H9 (cell line): ENCODE data around the gene SLC48A1. TPM values are rescaled to one million over a fixed set of nuclear protein-coding genes. Genes with fewer than 3 reads are reported as not detected.

Experiments used
- DNase-seq: peaks from one replicate; pipeline ENCODE4 v3.0.0-alpha.2; 2017
- H2AFZ ChIP-seq: one replicate; pipeline ENCODE4 v1.6.1; 2013; ENCODE audit warnings: mild to moderate bottlenecking, low read length, control low read depth, moderate library complexity
- H2AK5ac ChIP-seq: 2 replicates; pipeline ENCODE4 v1.6.1; 2013; ENCODE audit warnings: low read length, control low read depth, mixed read lengths; ENCODE audit not compliant: insufficient read length
- H2BK120ac ChIP-seq: one replicate; pipeline ENCODE4 v1.6.1; 2013; ENCODE audit warnings: low read depth, mild to moderate bottlenecking, low read length, control low read depth, inconsistent platforms; ENCODE audit not compliant: poor library complexity, severe bottlenecking
- H2BK12ac ChIP-seq: 2 replicates; pipeline ENCODE4 v1.6.1; 2013; ENCODE audit warnings: low read length, control low read depth, mixed read lengths, low read depth; ENCODE audit not compliant: insufficient read length
- H2BK15ac ChIP-seq: 2 replicates; pipeline ENCODE4 v1.6.1; 2013; ENCODE audit warnings: low read depth, low read length, control low read depth
- H2BK20ac ChIP-seq: one replicate; pipeline ENCODE4 v1.6.1; 2013; ENCODE audit warnings: low read depth, mild to moderate bottlenecking, low read length, control low read depth, inconsistent platforms; ENCODE audit not compliant: poor library complexity, severe bottlenecking
- H2BK5ac ChIP-seq: 2 replicates; pipeline ENCODE4 v1.6.1; 2013; ENCODE audit warnings: low read length, control low read depth, mixed read lengths; ENCODE audit not compliant: insufficient read length
- H3K14ac ChIP-seq: 2 replicates; pipeline ENCODE4 v1.6.1; 2013; ENCODE audit warnings: low read length, control low read depth; ENCODE audit not compliant: insufficient read depth
- H3K18ac ChIP-seq: 2 replicates; pipeline ENCODE4 v1.6.1; 2013; ENCODE audit warnings: low read depth, mild to moderate bottlenecking, mixed read lengths, low read length, control low read depth; ENCODE audit not compliant: insufficient read length
- H3K23ac ChIP-seq: 2 replicates; pipeline ENCODE4 v1.6.1; 2013; ENCODE audit warnings: low read length, control low read depth, mixed read lengths, low read depth; ENCODE audit not compliant: insufficient read length
- H3K23me2 ChIP-seq: 2 replicates; pipeline ENCODE4 v1.6.1; 2013; ENCODE audit warnings: low read depth, mild to moderate bottlenecking, mixed read lengths, low read length, control low read depth; ENCODE audit not compliant: insufficient read length, poor library complexity, severe bottlenecking
- H3K27ac ChIP-seq: 2 replicates; pipeline ENCODE4 v1.5.1; 2013; ENCODE audit warnings: low read length, control low read depth, mixed read lengths, low read depth; ENCODE audit not compliant: insufficient read length
- H3K27me3 ChIP-seq: 2 replicates; pipeline ENCODE4 v1.6.1; 2013; ENCODE audit warnings: low read length, control low read depth, inconsistent platforms; ENCODE audit not compliant: insufficient read depth
- H3K4ac ChIP-seq: 2 replicates; pipeline ENCODE4 v1.6.1; 2013; ENCODE audit warnings: low read depth, mild to moderate bottlenecking, control low read depth, inconsistent platforms, low read length, moderate library complexity
- H3K4me1 ChIP-seq: 2 replicates; pipeline ENCODE4 v1.6.1; 2013; ENCODE audit warnings: low read length, control low read depth, inconsistent platforms; ENCODE audit not compliant: insufficient read depth
- H3K4me2 ChIP-seq: 2 replicates; pipeline ENCODE4 v1.6.1; 2013; ENCODE audit warnings: low read length, control low read depth, mixed read lengths; ENCODE audit not compliant: insufficient read length, insufficient read depth
- H3K56ac ChIP-seq: 2 replicates; pipeline ENCODE4 v1.6.1; 2013; ENCODE audit warnings: low read depth, mild to moderate bottlenecking, mixed read lengths, low read length, control low read depth; ENCODE audit not compliant: insufficient read length
- H3K79me1 ChIP-seq: 2 replicates; pipeline ENCODE4 v1.6.1; 2013; ENCODE audit warnings: low read depth, mild to moderate bottlenecking, moderate library complexity, low read length, control low read depth, inconsistent platforms; ENCODE audit not compliant: insufficient read depth, poor library complexity, severe bottlenecking
- H3K79me2 ChIP-seq: 2 replicates; pipeline ENCODE4 v1.6.1; 2013; ENCODE audit warnings: low read length, control low read depth, inconsistent platforms; ENCODE audit not compliant: insufficient read depth
- H3K9ac ChIP-seq: 2 replicates; pipeline ENCODE4 v1.6.1; 2013; ENCODE audit warnings: low read length, control low read depth, mixed read lengths; ENCODE audit not compliant: insufficient read length; ENCODE audit errors: extremely low read depth
- H3K9me3 ChIP-seq: one replicate; pipeline ENCODE4 v1.6.1; 2013; ENCODE audit warnings: low read depth, low read length, inconsistent platforms; ENCODE audit not compliant: control insufficient read depth
- H3T11ph ChIP-seq: one replicate; pipeline ENCODE4 v1.6.1; 2013; ENCODE audit warnings: mild to moderate bottlenecking, low read length, control low read depth, inconsistent platforms
- H4K20me1 ChIP-seq: one replicate; pipeline ENCODE4 v1.6.1; 2013; ENCODE audit not compliant: control insufficient read depth, insufficient read length, insufficient read depth
- H4K5ac ChIP-seq: 2 replicates; pipeline ENCODE4 v1.6.1; 2013; ENCODE audit warnings: low read depth, mild to moderate bottlenecking, mixed read lengths, low read length, control low read depth; ENCODE audit not compliant: insufficient read length
- H4K8ac ChIP-seq: replicated peaks from 2 replicates; pipeline ENCODE4 v1.6.1; 2013; ENCODE audit warnings: low read length, control low read depth, mixed read lengths, low read depth; ENCODE audit not compliant: insufficient read length
- H4K91ac ChIP-seq: 2 replicates; pipeline ENCODE4 v1.6.1; 2013; ENCODE audit warnings: low read depth, mild to moderate bottlenecking, moderate library complexity, mixed read lengths, low read length, control low read depth; ENCODE audit not compliant: insufficient read length
- H3K27ac Mint-ChIP-seq, 3 experiments: 2 replicates in 2 of 3; 3 replicates in 1 of 3; pipeline ENCODE4 v1.8.0; 2020 to 2021; ENCODE audit warnings: mixed read lengths in 3 of 3, mild to moderate bottlenecking in 1 of 3, moderate library complexity in 1 of 3
- H3K27me3 Mint-ChIP-seq: 2 replicates; pipeline ENCODE4 v1.8.0; 2021; ENCODE audit warnings: low read depth, mild to moderate bottlenecking, moderate library complexity, mixed read lengths
- H3K36me3 Mint-ChIP-seq, 3 experiments: 2 replicates in 2 of 3; 3 replicates in 1 of 3; pipeline ENCODE4 v1.8.0; 2020 to 2021; ENCODE audit warnings: low read depth in 3 of 3, mixed read lengths in 3 of 3; ENCODE audit not compliant: insufficient read depth in 1 of 3
- H3K4me1 Mint-ChIP-seq, 2 experiments: 2 replicates each; pipeline ENCODE4 v1.8.0; 2020; ENCODE audit warnings: mixed read lengths in 2 of 2
- H3K4me3 Mint-ChIP-seq, 2 experiments: 2 replicates in 1 of 2; 3 replicates in 1 of 2; pipeline ENCODE4 v1.8.0; 2020 to 2021; ENCODE audit warnings: mild to moderate bottlenecking in 2 of 2, mixed read lengths in 2 of 2, moderate library complexity in 1 of 2
- H3K9me3 Mint-ChIP-seq, 2 experiments: 2 replicates in 1 of 2; 3 replicates in 1 of 2; pipeline ENCODE4 v1.8.0; 2020; ENCODE audit warnings: mild to moderate bottlenecking in 2 of 2, mixed read lengths in 2 of 2, moderate library complexity in 1 of 2
- CTCF ChIP-seq: fragments of 200-600 bp; sonication (generic); conservative IDR thresholded peaks from 3 replicates; pipeline ENCODE4 v1.8.0; 2021; ENCODE audit warnings: antibody characterized with exemption, mild to moderate bottlenecking
- WGBS: extraction: QIAGEN DNeasy Blood & Tissue Kit; methylation state at CpG from one replicate; pipeline ENCODE4 v1.1.7; 2013; ENCODE audit warnings: missing lambda C conversion rate, low lambda C conversion rate, mixed read lengths; ENCODE audit not compliant: insufficient read length; ENCODE audit errors: extremely low coverage; 5-methylcytosine and 5-hydroxymethylcytosine counted together
- total RNA-seq: library from RNA; stranded (reverse); gene quantifications from 2 replicates; pipeline ENCODE4 v1.2.1, GENCODE V29; 2021

The SLC48A1 gene
- total RNA-seq, 1 experiment from 2014 or later = 10.6 TPM

GRCh38 chr12:47758584-47758833, 14.5 kb upstream of the SLC48A1 start:
- H3K4me2 ChIP-seq = peak overlapping the region; percentile 51
- no peaks in the 10 kb centered on the region for H3K27me3 ChIP-seq
- H2BK120ac ChIP-seq = no peak overlapping the region
- no peak overlapping the region for H2AFZ ChIP-seq
- peaks cover 3% of the 10 kb centered on the region for H3K23me2 ChIP-seq
- no peaks in the 10 kb centered on the region for H3K9me3 Mint-ChIP-seq
- H2BK12ac ChIP-seq = no peak overlapping the region
- H3K27me3 Mint-ChIP-seq = no peaks in the 10 kb centered on the region; the same call in none of the 2 replicates
- no peak overlapping the region for H3K56ac ChIP-seq
- no peak overlapping the region for H3K23ac ChIP-seq
- WGBS = no CpG with 5 or more reads among the region's 10 CpGs
- no peak overlapping the region for H3T11ph ChIP-seq
- H2AK5ac ChIP-seq = no peak overlapping the region
- TF ChIP-seq CTCF = no peak
- no peak overlapping the region for H3K27ac ChIP-seq
- no peak overlapping the region for H3K4ac ChIP-seq
- H3K9me3 ChIP-seq = no peaks in the 10 kb centered on the region
- H3K79me2 ChIP-seq = no peaks in the 10 kb centered on the region
- H2BK15ac ChIP-seq = no peak overlapping the region
- H3K4me3 Mint-ChIP-seq = peak overlapping the region; percentile 64 to 78
- H3K14ac ChIP-seq = no peak overlapping the region
- H2BK5ac ChIP-seq = no peak overlapping the region
- H3K4me1 Mint-ChIP-seq = peaks cover 18 to 27% of the 10 kb centered on the region in 2 experiments
- H3K79me1 ChIP-seq = no peaks in the 10 kb centered on the region
- H4K20me1 ChIP-seq = no peaks in the 10 kb centered on the region
- no peak overlapping the region for H3K27ac Mint-ChIP-seq
- peaks cover 18% of the 10 kb centered on the region; the same call in 1 of the 2 replicates for H3K4me1 ChIP-seq
- H4K5ac ChIP-seq = no peak overlapping the region
- no peak overlapping the region for H4K91ac ChIP-seq
- peaks cover 0 to 4% (median 0%) of the 10 kb centered on the region in 3 experiments; a peak in 3 of 7 replicates for H3K36me3 Mint-ChIP-seq
- no peak overlapping the region for H2BK20ac ChIP-seq
- H4K8ac ChIP-seq = no peak overlapping the region
- H3K9ac ChIP-seq = no peak overlapping the region
- no peak overlapping the region for H3K18ac ChIP-seq
- no peak for DNase-seq
